Activated T-cell treated with anti-CD3 and anti-CD28 coated beads, Interleukin-2, amount 50 U/mL, for 72 hours (primary cell): ENCODE results near the gene OR10P1. TPM values are rescaled to one million over a fixed set of nuclear protein-coding genes. Genes with fewer than 3 reads are reported as not detected.

Source experiments
- ATAC-seq, 2 donors: fragments of 150-1000 bp; cut with Tn5 transposase; replicated peaks in 1 of 2; 2 replicates each; pipeline ENCODE4 v1.10.0; 2021; ENCODE audit warnings: moderate library complexity in 2 of 2, mild to moderate bottlenecking in 1 of 2
- DNase-seq, 2 donors: peaks; one replicate each; pipeline ENCODE4 v3.0.0; 2021 to 2022; ENCODE audit warnings: mixed read lengths in 1 of 2
- H3K27ac Mint-ChIP-seq: one replicate; pipeline ENCODE4 v1.8.0; 2022; ENCODE audit warnings: mild to moderate bottlenecking, moderate library complexity, mixed read lengths
- H3K27me3 Mint-ChIP-seq: one replicate; pipeline ENCODE4 v1.8.0; 2022; ENCODE audit warnings: low read depth, mixed read lengths
- H3K36me3 Mint-ChIP-seq, 2 donors: one replicate each; pipeline ENCODE4 v1.8.0; 2022; ENCODE audit warnings: mixed read lengths in 2 of 2, mild to moderate bottlenecking in 1 of 2; ENCODE audit not compliant: insufficient read depth in 2 of 2
- H3K4me1 Mint-ChIP-seq: one replicate; pipeline ENCODE4 v1.8.0; 2022; ENCODE audit warnings: low read depth, mixed read lengths
- H3K4me3 Mint-ChIP-seq, 2 donors: one replicate each; pipeline ENCODE4 v1.8.0; 2022; ENCODE audit warnings: mild to moderate bottlenecking in 2 of 2, mixed read lengths in 2 of 2, moderate library complexity in 2 of 2
- H3K9me3 Mint-ChIP-seq, 2 donors: one replicate each; pipeline ENCODE4 v1.8.0; 2022; ENCODE audit warnings: mixed read lengths in 2 of 2
- total RNA-seq, 2 donors: library from RNA; stranded (reverse); gene quantifications; one replicate each; pipeline ENCODE4 v1.2.3, GENCODE V29; 2022

Gene OR10P1
- total RNA-seq, 2 donors from 2014 or later = not detected

DNA sequence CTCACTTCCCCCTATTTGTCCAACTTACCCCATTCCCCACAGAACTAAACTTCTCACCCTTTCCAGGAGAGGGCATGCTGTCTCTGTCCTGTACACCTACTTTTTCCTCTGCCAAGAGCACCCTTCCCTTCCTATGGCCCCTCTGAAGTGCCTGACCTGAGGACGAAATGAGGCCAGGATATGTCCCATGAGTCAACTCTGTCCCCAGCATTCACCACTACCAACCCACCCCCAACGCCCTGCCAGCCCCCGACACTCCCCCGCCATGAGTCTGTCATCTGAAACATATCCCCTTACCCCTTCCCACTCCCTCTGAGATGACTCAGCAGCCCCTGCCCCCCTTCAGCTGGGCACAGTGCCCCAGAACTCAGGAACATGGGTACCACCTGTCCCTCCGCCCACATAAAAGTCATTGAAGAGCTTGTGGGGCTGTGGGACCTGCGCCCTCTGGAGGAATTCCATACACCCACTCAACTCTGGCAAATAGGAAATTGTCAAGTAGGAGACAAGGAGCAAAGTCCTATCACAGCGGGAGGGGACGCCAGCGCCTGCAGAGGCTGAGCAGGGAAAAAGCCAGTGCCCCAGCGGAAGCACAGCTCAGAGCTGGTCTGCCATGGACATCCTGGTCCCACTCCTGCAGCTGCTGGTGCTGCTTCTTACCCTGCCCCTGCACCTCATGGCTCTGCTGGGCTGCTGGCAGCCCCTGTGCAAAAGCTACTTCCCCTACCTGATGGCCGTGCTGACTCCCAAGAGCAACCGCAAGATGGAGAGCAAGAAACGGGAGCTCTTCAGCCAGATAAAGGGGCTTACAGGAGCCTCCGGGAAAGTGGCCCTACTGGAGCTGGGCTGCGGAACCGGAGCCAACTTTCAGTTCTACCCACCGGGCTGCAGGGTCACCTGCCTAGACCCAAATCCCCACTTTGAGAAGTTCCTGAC is 44.7 kb downstream of the OR10P1 start:
- peak overlapping the region in 1 of 2 donors; percentile 31 for H3K4me3 Mint-ChIP-seq
- H3K4me1 Mint-ChIP-seq = peaks cover 17% of the 10 kb centered on the region
- peaks cover 49% of the 10 kb centered on the region for H3K27me3 Mint-ChIP-seq
- no peaks in the 10 kb centered on the region for H3K36me3 Mint-ChIP-seq
- H3K9me3 Mint-ChIP-seq = no peaks in the 10 kb centered on the region
- H3K27ac Mint-ChIP-seq = no peak overlapping the region
- peak in 1 of 2 donors; percentile 8 for DNase-seq
- ATAC-seq = peak; percentile 41 to 53

DNA sequence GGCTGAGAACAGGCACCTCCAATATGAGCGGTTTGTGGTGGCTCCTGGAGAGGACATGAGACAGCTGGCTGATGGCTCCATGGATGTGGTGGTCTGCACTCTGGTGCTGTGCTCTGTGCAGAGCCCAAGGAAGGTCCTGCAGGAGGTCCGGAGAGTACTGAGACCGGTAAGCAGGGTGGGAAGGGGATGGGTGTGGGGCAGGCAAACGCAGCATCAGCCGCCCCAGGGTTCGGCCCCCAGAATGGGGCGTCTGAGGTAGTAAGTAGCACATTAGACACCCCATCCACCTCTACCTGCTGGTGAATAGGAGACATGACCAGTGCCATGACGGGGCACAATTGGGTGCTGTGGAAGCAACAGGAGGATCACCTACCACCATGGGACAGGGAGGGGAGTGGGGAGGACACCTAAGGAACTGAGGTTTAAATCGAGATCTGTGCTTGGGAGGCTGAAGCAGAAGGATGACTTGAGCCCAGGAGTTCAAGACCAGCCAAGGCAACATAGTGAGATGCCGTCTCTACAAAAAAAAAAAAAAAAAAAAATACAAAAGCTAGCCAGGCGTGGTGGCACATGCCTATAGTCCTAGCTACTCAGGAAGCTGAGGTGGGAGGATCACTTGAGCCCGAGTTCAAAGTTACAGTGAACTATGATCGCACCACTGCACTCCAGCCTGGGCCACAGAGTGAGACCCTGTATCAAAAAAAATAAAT is 45.5 kb downstream of the OR10P1 start:
- H3K27ac Mint-ChIP-seq = no peak overlapping the region
- peaks cover 49% of the 10 kb centered on the region for H3K27me3 Mint-ChIP-seq
- ATAC-seq = no peak
- DNase-seq = no peak
- peaks cover 22% of the 10 kb centered on the region for H3K4me1 Mint-ChIP-seq
- no peaks in the 10 kb centered on the region for H3K36me3 Mint-ChIP-seq
- H3K9me3 Mint-ChIP-seq = no peaks in the 10 kb centered on the region
- no peak overlapping the region for H3K4me3 Mint-ChIP-seq

DNA sequence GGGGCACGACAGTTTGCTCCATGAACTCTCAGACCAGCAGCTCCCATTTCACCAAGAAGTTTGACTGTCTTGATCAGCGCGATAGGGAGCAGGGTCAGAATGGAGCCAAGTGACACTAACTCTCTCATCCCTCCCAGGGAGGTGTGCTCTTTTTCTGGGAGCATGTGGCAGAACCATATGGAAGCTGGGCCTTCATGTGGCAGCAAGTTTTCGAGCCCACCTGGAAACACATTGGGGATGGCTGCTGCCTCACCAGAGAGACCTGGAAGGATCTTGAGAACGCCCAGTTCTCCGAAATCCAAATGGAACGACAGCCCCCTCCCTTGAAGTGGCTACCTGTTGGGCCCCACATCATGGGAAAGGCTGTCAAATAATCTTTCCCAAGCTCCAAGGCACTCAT is 47.0 kb downstream of the OR10P1 start:
- no peak overlapping the region for H3K4me3 Mint-ChIP-seq
- H3K36me3 Mint-ChIP-seq = no peaks in the 10 kb centered on the region
- H3K9me3 Mint-ChIP-seq = no peaks in the 10 kb centered on the region
- peaks cover 29% of the 10 kb centered on the region for H3K4me1 Mint-ChIP-seq
- DNase-seq = no peak
- no peak for ATAC-seq
- H3K27ac Mint-ChIP-seq = no peak overlapping the region
- peaks cover 49% of the 10 kb centered on the region for H3K27me3 Mint-ChIP-seq

DNA sequence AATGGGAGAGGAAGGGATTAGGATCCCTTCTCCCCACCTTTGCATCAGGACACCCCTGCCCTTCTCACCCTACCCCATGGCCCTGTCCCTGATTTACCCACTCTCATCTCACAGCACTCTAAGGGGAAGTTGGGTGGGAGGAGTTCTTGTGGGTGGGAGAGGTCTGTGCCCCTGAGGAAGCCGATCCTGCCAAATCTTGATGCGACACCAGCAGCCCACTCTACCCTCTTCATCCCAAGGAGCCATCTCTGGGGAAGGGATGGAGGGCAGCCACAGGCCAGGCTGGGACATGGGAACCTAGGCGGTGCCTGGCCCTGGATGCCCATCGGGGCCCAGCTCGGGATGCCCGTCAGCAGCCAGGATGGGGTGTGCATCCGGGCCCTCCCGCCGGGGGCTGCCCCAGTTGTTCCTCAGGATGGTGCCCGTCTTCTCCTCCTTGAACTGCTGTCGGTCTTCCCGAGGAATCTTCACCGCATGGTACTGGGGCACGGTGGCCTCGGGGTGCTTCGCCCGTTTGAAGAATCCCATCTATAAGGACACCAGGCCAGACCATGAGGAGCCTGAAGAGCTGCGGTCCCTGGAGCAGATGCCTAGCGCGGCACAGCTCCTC is 48.2 kb downstream of the OR10P1 start:
- peaks cover 41% of the 10 kb centered on the region for H3K27me3 Mint-ChIP-seq
- peaks cover 29% of the 10 kb centered on the region for H3K4me1 Mint-ChIP-seq
- no peak overlapping the region for H3K4me3 Mint-ChIP-seq
- no peaks in the 10 kb centered on the region for H3K9me3 Mint-ChIP-seq
- no peaks in the 10 kb centered on the region for H3K36me3 Mint-ChIP-seq
- no peak overlapping the region for H3K27ac Mint-ChIP-seq
- DNase-seq (no peak), ATAC-seq (no peak)

DNA sequence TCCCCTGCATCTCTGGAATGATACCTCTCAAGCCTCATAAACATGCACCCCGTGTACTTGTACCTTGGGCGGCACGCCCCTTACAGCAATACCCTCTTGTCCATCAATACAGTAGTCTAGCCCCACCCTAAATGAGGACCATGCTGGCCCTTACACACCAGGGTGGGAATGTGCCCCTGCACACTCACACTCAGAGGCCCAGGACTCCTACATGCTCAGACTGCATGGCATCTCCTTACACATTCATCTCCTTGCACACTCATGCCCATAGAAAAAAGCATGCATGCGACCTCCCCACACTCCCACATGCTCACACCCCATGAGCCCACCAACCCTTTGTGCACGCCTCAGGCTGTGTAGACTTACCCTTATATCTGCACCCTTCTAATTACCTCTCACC is 49.0 kb downstream of the OR10P1 start:
- peaks cover 33% of the 10 kb centered on the region for H3K27me3 Mint-ChIP-seq
- ATAC-seq (no peak), DNase-seq (no peak)
- no peak overlapping the region for H3K27ac Mint-ChIP-seq
- H3K4me3 Mint-ChIP-seq = no peak overlapping the region
- H3K9me3 Mint-ChIP-seq = no peaks in the 10 kb centered on the region
- H3K4me1 Mint-ChIP-seq = peaks cover 28% of the 10 kb centered on the region
- no peaks in the 10 kb centered on the region for H3K36me3 Mint-ChIP-seq

DNA sequence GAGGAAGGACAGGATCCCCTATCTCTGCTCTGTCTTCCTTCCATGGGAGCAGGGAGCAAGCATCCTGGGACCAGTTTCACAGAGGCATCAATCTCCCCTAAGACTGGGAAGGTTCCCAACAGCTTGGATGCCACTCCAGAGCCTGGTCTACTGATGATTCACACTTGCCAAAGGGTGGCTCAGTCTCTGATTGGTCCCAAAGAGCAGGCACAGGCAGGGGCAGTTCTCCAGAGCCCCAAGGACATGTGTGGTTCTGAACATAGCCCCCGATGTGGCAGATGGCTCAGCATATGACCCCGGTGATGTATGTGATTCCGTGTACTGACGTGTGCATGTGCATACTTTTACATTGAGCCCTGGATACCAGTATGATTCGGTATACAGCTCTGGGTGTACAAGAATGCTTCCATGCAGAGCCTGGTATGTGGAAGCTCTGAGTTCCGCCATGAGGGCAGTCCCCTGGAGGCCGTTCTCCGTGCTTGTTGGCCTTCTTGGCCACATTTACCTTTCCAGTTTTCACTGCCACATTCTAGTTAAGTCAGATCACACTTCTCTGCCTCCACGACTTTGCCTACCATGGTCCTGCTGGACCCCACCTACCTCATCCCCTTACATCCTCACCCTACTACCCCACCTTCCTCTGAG is 49.8 kb downstream of the OR10P1 start:
- H3K9me3 Mint-ChIP-seq = no peaks in the 10 kb centered on the region
- ATAC-seq = no peak
- DNase-seq = no peak
- H3K27me3 Mint-ChIP-seq = peaks cover 25% of the 10 kb centered on the region
- H3K27ac Mint-ChIP-seq = no peak overlapping the region
- H3K4me1 Mint-ChIP-seq = peaks cover 19% of the 10 kb centered on the region
- no peak overlapping the region for H3K4me3 Mint-ChIP-seq
- no peaks in the 10 kb centered on the region for H3K36me3 Mint-ChIP-seq

Other genes starting within 250 kb of the OR10P1 start
- gene OR6C65, start 236.4 kb upstream of the OR10P1 start, total RNA-seq = not detected
- gene OR6C76, start 210.6 kb upstream of the OR10P1 start, total RNA-seq = not detected
- not detected for gene OR6C2, start 192.8 kb upstream of the OR10P1 start, total RNA-seq
- under 1 TPM in 1 of 2 donors, not detected in 1; 0.26 TPM for gene OR6C70, start 166.8 kb upstream of the OR10P1 start, total RNA-seq
- gene OR6C68, start 144.5 kb upstream of the OR10P1 start, total RNA-seq = not detected
- not detected for gene OR6C4, start 87.3 kb upstream of the OR10P1 start, total RNA-seq
- not detected for gene OR2AP1, start 64.4 kb upstream of the OR10P1 start, total RNA-seq
- gene ITGA7, start 71.0 kb downstream of the OR10P1 start, total RNA-seq = 1 to 10 TPM; 6.6 to 8.9 TPM
- gene BLOC1S1, start 79.2 kb downstream of the OR10P1 start, total RNA-seq = 100 to 1,000 TPM; 116 to 121 TPM
- gene RDH5, start 83.5 kb downstream of the OR10P1 start, total RNA-seq = 1 to 10 TPM; 7.3 to 9.3 TPM
- gene CD63, start 92.1 kb downstream of the OR10P1 start, total RNA-seq = 100 to 1,000 TPM; 122 to 154 TPM
- gene GDF11, start 106.2 kb downstream of the OR10P1 start, total RNA-seq = 1 to 10 TPM; 3.4 to 4.8 TPM
- 100 to 1,000 TPM; 106 to 127 TPM for gene SARNP, start 180.8 kb downstream of the OR10P1 start, total RNA-seq
- 10 to 100 TPM; 29.5 to 33.5 TPM for gene ORMDL2, start 181.1 kb downstream of the OR10P1 start, total RNA-seq
- gene DNAJC14, start 192.7 kb downstream of the OR10P1 start, total RNA-seq = 10 to 100 TPM; 24.1 to 24.4 TPM
- under 1 TPM; 0.41 to 0.81 TPM for gene MMP19, start 206.0 kb downstream of the OR10P1 start, total RNA-seq